Gastroesophageal sphincter (tissue), 4 donors: ENCODE measurements around the gene TMPO. TPM values are rescaled to one million over a fixed set of nuclear protein-coding genes. Genes with fewer than 3 reads are reported as not detected.

ENCODE experiments used
- ATAC-seq: fragments of 150-250 bp; one replicate; pipeline ENCODE4 v1.9.1; 2016; ENCODE audit warnings: mild to moderate bottlenecking, moderate library complexity
- H3K27ac ChIP-seq, 4 donors: fragments of 200-600 bp; sonication (generic) in 3 of 4; 1 replicate in 3 of 4; 2 replicates in 1 of 4; pipeline ENCODE4 v1.5.1; 2016 to 2019
- H3K27me3 ChIP-seq: fragments of 200-600 bp; sonication (generic); one replicate; pipeline ENCODE4 v1.5.1; 2019
- H3K36me3 ChIP-seq, 2 donors: fragments of 200-600 bp; sonication (generic); one replicate each; pipeline ENCODE4 v1.5.1; 2019; ENCODE audit warnings: control low read depth in 1 of 2
- H3K4me1 ChIP-seq, 3 donors: fragments of 200-600 bp; sonication (generic); 1 replicate in 2 of 3; 2 replicates in 1 of 3; pipeline ENCODE4 v1.5.1; 2016 to 2019; ENCODE audit warnings: control low read depth in 2 of 3
- H3K4me3 ChIP-seq, 2 donors: fragments of 200-600 bp; sonication (generic); one replicate each; pipeline ENCODE4 v1.5.1; 2019; ENCODE audit warnings: mild to moderate bottlenecking in 1 of 2, moderate library complexity in 1 of 2
- H3K9me3 ChIP-seq, 3 donors: fragments of 200-600 bp; sonication (generic); one replicate each; pipeline ENCODE4 v1.5.1; 2017 to 2019; ENCODE audit warnings: control low read depth in 2 of 3
- CTCF ChIP-seq, 4 experiments: fragments of 200-600 bp in 2 of 4; fragments of 450-650 bp in 2 of 4; sonication (generic) in 1 of 4; IDR thresholded peaks; one replicate each; pipeline ENCODE4 v1.5.1; 2017 to 2019; ENCODE audit warnings: antibody characterized with exemption in 4 of 4, mild to moderate bottlenecking in 2 of 4, moderate library complexity in 2 of 4
- EP300 ChIP-seq: sonication (generic); formaldehyde crosslinking; IDR thresholded peaks from one replicate; pipeline ENCODE4 v1.6.1; 2017; ENCODE audit warnings: antibody characterized with exemption, mild to moderate bottlenecking
- POLR2A ChIP-seq, 2 donors: fragments of 450-650 bp; IDR thresholded peaks; one replicate each; pipeline ENCODE4 v1.6.1; 2017; ENCODE audit warnings: antibody characterized with exemption in 2 of 2, mild to moderate bottlenecking in 2 of 2, moderate library complexity in 1 of 2
- POLR2AphosphoS5 ChIP-seq: sonication (generic); formaldehyde crosslinking; IDR thresholded peaks from one replicate; pipeline ENCODE4 v1.6.1; 2017; ENCODE audit warnings: antibody characterized with exemption
- WGBS, 2 donors: methylation state at CpG; one replicate each; pipeline ENCODE4 v1.1.5; 2018; ENCODE audit warnings: low coverage in 1 of 2; 5-methylcytosine and 5-hydroxymethylcytosine counted together
- total RNA-seq, 4 donors: library from RNA; depleted of rRNA; stranded (reverse); fragments of >200 nt; gene quantifications; one replicate each; pipeline ENCODE4 v1.1.0, GENCODE V29; 2016

Gene TMPO
- total RNA-seq, 4 donors from 2014 or later = 42.3 to 56.7 (median 53.7) TPM

DNA sequence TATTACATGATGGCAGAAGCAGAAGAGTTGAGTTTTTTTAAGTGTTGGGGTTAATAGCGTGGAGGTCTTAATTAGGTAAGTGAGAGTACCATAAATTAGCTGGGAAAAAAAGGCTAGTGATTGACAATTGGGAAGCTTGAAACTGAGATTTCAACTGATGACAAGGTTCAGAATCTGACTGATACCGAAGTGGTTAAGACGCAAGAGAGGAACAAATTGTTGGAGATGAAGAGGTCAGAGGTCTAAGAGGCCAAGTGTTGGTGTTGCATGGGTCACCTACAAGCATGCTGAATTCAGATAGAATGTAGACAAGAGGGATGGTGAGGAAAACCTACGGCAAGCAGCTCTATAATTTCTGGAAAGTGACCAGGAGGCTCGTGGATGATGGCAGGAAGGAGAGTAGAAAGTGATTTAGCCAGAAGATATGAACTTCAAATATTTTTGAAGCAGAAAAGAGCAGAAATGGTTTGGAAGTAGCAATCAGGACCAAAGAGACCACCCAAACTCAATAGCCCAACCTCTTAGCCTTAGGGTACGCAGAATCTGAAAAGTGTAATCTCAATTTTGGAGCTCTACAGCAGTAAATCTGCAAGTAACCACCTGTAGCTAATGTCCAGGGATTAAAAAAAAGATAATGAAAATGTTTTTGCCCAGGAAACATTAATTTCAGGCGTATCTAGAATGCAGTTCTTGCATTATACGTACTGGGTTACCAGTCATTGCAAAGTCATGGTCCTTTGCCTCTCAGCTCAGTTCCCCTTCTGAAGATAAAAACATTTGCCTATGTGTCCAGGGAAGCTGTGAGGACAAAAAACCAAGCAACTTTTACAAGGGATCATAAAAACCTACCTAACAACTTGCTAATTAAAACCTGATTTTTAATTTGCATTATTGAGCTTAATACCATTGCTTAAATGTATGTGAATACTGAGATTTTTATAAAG, 1.7 kb upstream of the TMPO start:
- Histone ChIP-seq H3K27me3 (no peaks in the 10 kb centered on the region), H3K4me1 (peaks cover 0 to 35% (median 15%) of the 10 kb centered on the region in 3 donors), H3K9me3 (no peaks in the 10 kb centered on the region), H3K36me3 (no peaks in the 10 kb centered on the region), H3K27ac (peak overlapping the region in 3 of 4 donors; percentile 89 to 98 (median 93)), H3K4me3 (no peak overlapping the region)
- 66 to 88% methylated on average over 8 of the region's 8 CpGs for WGBS, 2 donors
- TF ChIP-seq CTCF (IDR thresholded peaks at IDR 0.05) (no peak), EP300 (no peak), POLR2A (IDR thresholded peaks at IDR 0.05) (no peak), POLR2AphosphoS5 (no peak)
- no peak for ATAC-seq

DNA sequence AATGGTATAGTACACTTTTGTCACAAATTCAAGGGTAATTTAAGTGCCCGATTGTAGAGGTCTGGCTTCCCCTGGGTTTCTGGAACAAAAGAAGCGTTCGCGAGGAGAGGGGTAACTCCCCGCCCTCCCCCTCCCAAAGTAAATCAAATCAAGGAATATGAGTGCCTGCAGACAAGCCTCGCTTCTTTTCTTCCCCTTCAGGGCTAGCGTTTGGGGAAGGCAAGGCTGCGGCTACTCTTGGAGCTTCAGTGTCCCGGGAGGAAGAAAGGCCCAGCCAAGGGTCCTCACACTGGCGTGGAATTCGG, 456 bp upstream of the TMPO start:
- Histone ChIP-seq H3K9me3 (no peaks in the 10 kb centered on the region), H3K27ac (peak overlapping the region; percentile 89 to 98 (median 94)), H3K27me3 (no peaks in the 10 kb centered on the region), H3K4me1 (peaks cover 0 to 39% (median 15%) of the 10 kb centered on the region in 3 donors), H3K36me3 (no peaks in the 10 kb centered on the region), H3K4me3 (peak overlapping the region; percentile 83 to 85)
- peak; percentile 43 for ATAC-seq
- TF ChIP-seq EP300 (no peak), POLR2AphosphoS5 (no peak), CTCF (IDR thresholded peaks at IDR 0.05) (no peak), POLR2A (IDR thresholded peaks at IDR 0.05) (no peak)
- WGBS, 2 donors = 0 to 3% methylated on average over 6 to 7 of the region's 11 CpGs

- H3K4me1 ChIP-seq = peaks cover 0 to 48% (median 15%) of the 10 kb centered on the region in 3 donors
- H3K36me3 ChIP-seq = no peaks in the 10 kb centered on the region
- peak; percentile 53 to 84 (median 60) for TF ChIP-seq CTCF (IDR thresholded peaks at IDR 0.05)
- TF ChIP-seq POLR2AphosphoS5 = no peak
- H3K9me3 ChIP-seq = no peaks in the 10 kb centered on the region
- 0 to 1% methylated on average over 10 to 13 of the region's 64 CpGs for WGBS, 2 donors
- peak overlapping the region; percentile 83 to 85 for H3K4me3 ChIP-seq
- H3K27ac ChIP-seq = peak overlapping the region; percentile 89 to 98 (median 94)
- no peaks in the 10 kb centered on the region for H3K27me3 ChIP-seq
- ATAC-seq = peak; percentile 41
Measured at GRCh38 chr12:98516111-98516873, 902 bp downstream of the TMPO start.

GRCh38 chr12:98519257-98519907, 4.0 kb downstream of the TMPO start:
- no peak for ATAC-seq
- 79 to 83% methylated on average over 5 to 13 of the region's 13 CpGs for WGBS, 2 donors
- H3K9me3 ChIP-seq = no peaks in the 10 kb centered on the region
- H3K27me3 ChIP-seq = no peaks in the 10 kb centered on the region
- peaks cover 0 to 9% of the 10 kb centered on the region in 2 donors for H3K36me3 ChIP-seq
- peaks cover 0 to 58% (median 10%) of the 10 kb centered on the region in 3 donors for H3K4me1 ChIP-seq
- H3K4me3 ChIP-seq = no peak overlapping the region
- H3K27ac ChIP-seq = no peak overlapping the region
- TF ChIP-seq EP300 = no peak
- no peak for TF ChIP-seq CTCF (IDR thresholded peaks at IDR 0.05)
- TF ChIP-seq POLR2AphosphoS5 = no peak
- no peak for TF ChIP-seq POLR2A (IDR thresholded peaks at IDR 0.05)
